Activated CD8-positive, alpha-beta T cell treated with anti-CD3 and anti-CD28 coated beads, Interleukin-2, amount 10 ng/mL, durations not matched to agents 7 days and 5 days (primary cell): ENCODE data around the gene VAV2. TPM values are rescaled to one million over a fixed set of nuclear protein-coding genes. Genes with fewer than 3 reads are reported as not detected.

Source experiments
- ATAC-seq: fragments of 150-1000 bp; cut with Tn5 transposase; one replicate; pipeline ENCODE4 v1.10.0; 2021; ENCODE audit warnings: moderate library complexity
- CTCF ChIA-PET: fragments of 350-600 bp; sonication (Branson Sonifier 250); formaldehyde crosslinking; loops from one replicate; lab custom pipeline; 2021; ENCODE audit warnings: antibody characterized with exemption; lab: Charles Lee
- POLR2A ChIA-PET: fragments of 350-600 bp; sonication (Branson Sonifier 250); formaldehyde crosslinking; loops from one replicate; lab custom pipeline; 2021; ENCODE audit warnings: antibody characterized with exemption; lab: Charles Lee
- DNase-seq: peaks from one replicate; pipeline ENCODE4 v3.0.0-alpha.2; 2020
- H3K27ac Mint-ChIP-seq: one replicate; pipeline ENCODE4 v1.8.0; 2021; ENCODE audit warnings: mild to moderate bottlenecking, mixed read lengths
- H3K27me3 Mint-ChIP-seq: one replicate; pipeline ENCODE4 v1.8.0; 2021; ENCODE audit warnings: low read depth, mixed read lengths
- H3K36me3 Mint-ChIP-seq: one replicate; pipeline ENCODE4 v1.8.0; 2021; ENCODE audit warnings: low read depth, mixed read lengths
- H3K4me1 Mint-ChIP-seq: one replicate; pipeline ENCODE4 v1.8.0; 2021; ENCODE audit warnings: low read depth, mixed read lengths
- H3K4me3 Mint-ChIP-seq: one replicate; pipeline ENCODE4 v1.8.0; 2021; ENCODE audit warnings: mild to moderate bottlenecking, mixed read lengths
- H3K9me3 Mint-ChIP-seq: one replicate; pipeline ENCODE4 v1.8.0; 2022; ENCODE audit warnings: mixed read lengths; ENCODE audit not compliant: insufficient read depth
- total RNA-seq, 2 experiments: library from RNA; stranded (reverse); gene quantifications; one replicate each; pipeline ENCODE4 v1.2.3, GENCODE V29; 2021

Gene VAV2
- total RNA-seq, 2 experiments from 2014 or later: 10.1 to 10.3 TPM

- CTCF ChIA-PET: interaction anchor here (1.1 kb wide), 1 partner anchor 214 kb away, joined by 4 read pairs; no protein-coding TSS in a partner anchor
- H3K9me3 Mint-ChIP-seq: no peaks in the 10 kb centered on the region
- H3K27me3 Mint-ChIP-seq: no peaks in the 10 kb centered on the region
- POLR2A ChIA-PET: no interaction called here
- ATAC-seq: no peak
- DNase-seq: no peak
- no peak overlapping the region for H3K27ac Mint-ChIP-seq
- H3K4me3 Mint-ChIP-seq: no peak overlapping the region
- no peaks in the 10 kb centered on the region for H3K36me3 Mint-ChIP-seq
- peaks cover 18% of the 10 kb centered on the region for H3K4me1 Mint-ChIP-seq
Measured at GRCh38 chr9:133956520-133957076, 35.5 kb downstream of the VAV2 start.

- peak; percentile 58 for DNase-seq
- CTCF ChIA-PET: interaction anchor here (1.0 to 2.1 kb wide), 3 partner anchors 38 to 213 kb away, joined by 3 to 14 read pairs (median 4); no protein-coding TSS in a partner anchor
- peak overlapping the region; percentile 86 for H3K27ac Mint-ChIP-seq
Measured at GRCh38 chr9:133955821-133956411, 36.2 kb downstream of the VAV2 start.

GRCh38 chr9:133954862-133955529, 37.1 kb downstream of the VAV2 start:
- POLR2A ChIA-PET: no interaction called here

More at GRCh38 chr9:133955821-133956411, 36.2 kb downstream of the VAV2 start:
- no peaks in the 10 kb centered on the region for H3K27me3 Mint-ChIP-seq
- POLR2A ChIA-PET: no interaction called here
- ATAC-seq: peak; percentile 81
- no peaks in the 10 kb centered on the region for H3K9me3 Mint-ChIP-seq
- peak overlapping the region; percentile 31 for H3K4me3 Mint-ChIP-seq
- H3K36me3 Mint-ChIP-seq: no peaks in the 10 kb centered on the region
- H3K4me1 Mint-ChIP-seq: peaks cover 18% of the 10 kb centered on the region

GRCh38 chr9:133953976-133954709, 38.0 kb downstream of the VAV2 start:
- CTCF ChIA-PET: interaction anchor here (1.2 to 2.1 kb wide), 2 partner anchors 40 to 145 kb away, joined by 3 to 14 read pairs; no protein-coding TSS in a partner anchor
- Mint-ChIP-seq H3K27me3 (no peaks in the 10 kb centered on the region), H3K4me1 (peaks cover 18% of the 10 kb centered on the region), H3K27ac (peak overlapping the region; percentile 69), H3K9me3 (no peaks in the 10 kb centered on the region), H3K36me3 (no peaks in the 10 kb centered on the region), H3K4me3 (no peak overlapping the region)
- ATAC-seq (no peak), DNase-seq (no peak)
- POLR2A ChIA-PET: no interaction called here

More at GRCh38 chr9:133954862-133955529, 37.1 kb downstream of the VAV2 start:
- peak overlapping the region; percentile 69 for H3K27ac Mint-ChIP-seq
- no peak overlapping the region for H3K4me3 Mint-ChIP-seq
- DNase-seq (peak; percentile 31), ATAC-seq (peak; percentile 45)
- H3K9me3 Mint-ChIP-seq: no peaks in the 10 kb centered on the region
- CTCF ChIA-PET: interaction anchor here (1.0 to 2.1 kb wide), 3 partner anchors 39 to 163 kb away, joined by 3 to 14 read pairs (median 3); no protein-coding TSS in a partner anchor
- no peaks in the 10 kb centered on the region for H3K27me3 Mint-ChIP-seq
- no peaks in the 10 kb centered on the region for H3K36me3 Mint-ChIP-seq
- H3K4me1 Mint-ChIP-seq: peaks cover 18% of the 10 kb centered on the region

GRCh38 chr9:133953621-133953975, 38.5 kb downstream of the VAV2 start:
- Mint-ChIP-seq H3K27me3 (no peaks in the 10 kb centered on the region), H3K9me3 (no peaks in the 10 kb centered on the region), H3K4me3 (no peak overlapping the region), H3K27ac (no peak overlapping the region), H3K4me1 (peaks cover 18% of the 10 kb centered on the region), H3K36me3 (no peaks in the 10 kb centered on the region)
- no peak for ATAC-seq
- CTCF ChIA-PET: no interaction called here
- no peak for DNase-seq
- POLR2A ChIA-PET: no interaction called here

GRCh38 chr9:133952598-133953550, 39.2 kb downstream of the VAV2 start:
- Mint-ChIP-seq H3K27ac (no peak overlapping the region), H3K36me3 (no peaks in the 10 kb centered on the region), H3K4me1 (peaks cover 18% of the 10 kb centered on the region), H3K9me3 (no peaks in the 10 kb centered on the region), H3K27me3 (no peaks in the 10 kb centered on the region), H3K4me3 (no peak overlapping the region)
- ChIA-PET POLR2A (no interaction called here), CTCF (no interaction called here)
- DNase-seq: no peak
- no peak for ATAC-seq

GRCh38 chr9:133951265-133951664, 40.9 kb downstream of the VAV2 start:
- no peak overlapping the region for H3K27ac Mint-ChIP-seq
- H3K36me3 Mint-ChIP-seq: no peaks in the 10 kb centered on the region
- H3K4me3 Mint-ChIP-seq: no peak overlapping the region
- peaks cover 17% of the 10 kb centered on the region for H3K4me1 Mint-ChIP-seq
- DNase-seq (no peak), ATAC-seq (no peak)
- ChIA-PET CTCF (no interaction called here), POLR2A (no interaction called here)
- no peaks in the 10 kb centered on the region for H3K27me3 Mint-ChIP-seq
- no peaks in the 10 kb centered on the region for H3K9me3 Mint-ChIP-seq

- Mint-ChIP-seq H3K27me3 (no peaks in the 10 kb centered on the region), H3K4me1 (peaks cover 13% of the 10 kb centered on the region), H3K27ac (no peak overlapping the region), H3K36me3 (no peaks in the 10 kb centered on the region), H3K4me3 (no peak overlapping the region), H3K9me3 (no peaks in the 10 kb centered on the region)
- ChIA-PET POLR2A (no interaction called here), CTCF (no interaction called here)
- ATAC-seq: no peak
- DNase-seq: no peak
Measured at GRCh38 chr9:133950629-133951111, 41.5 kb downstream of the VAV2 start.

GRCh38 chr9:133950192-133950591, 41.9 kb downstream of the VAV2 start:
- Mint-ChIP-seq H3K4me3 (no peak overlapping the region), H3K27me3 (no peaks in the 10 kb centered on the region), H3K36me3 (no peaks in the 10 kb centered on the region), H3K9me3 (no peaks in the 10 kb centered on the region), H3K27ac (no peak overlapping the region), H3K4me1 (peaks cover 13% of the 10 kb centered on the region)
- ChIA-PET POLR2A (no interaction called here), CTCF (no interaction called here)
- no peak for ATAC-seq
- DNase-seq: no peak

- ChIA-PET CTCF (no interaction called here), POLR2A (no interaction called here)
- Mint-ChIP-seq H3K36me3 (no peaks in the 10 kb centered on the region), H3K27ac (no peak overlapping the region), H3K4me3 (no peak overlapping the region), H3K4me1 (peaks cover 7% of the 10 kb centered on the region), H3K9me3 (no peaks in the 10 kb centered on the region), H3K27me3 (no peaks in the 10 kb centered on the region)
- ATAC-seq (no peak), DNase-seq (no peak)
Measured at GRCh38 chr9:133949486-133950061, 42.5 kb downstream of the VAV2 start.
